HG03139 (cell line): Measurements from ENCODE around the gene GNL3L.
"Not testable (repeated sequence)": the region's sequence is repeated elsewhere in the genome, so short reads cannot be mapped to it uniquely, and the experiment has no call there.

ENCODE experiments used
- ATAC-seq: cut with Tn5 transposase; IDR thresholded peaks from one replicate; pipeline ENCODE4 v1.9.1; 2021; ENCODE audit not compliant: unreplicated experiment

GNL3L gene

DNA sequence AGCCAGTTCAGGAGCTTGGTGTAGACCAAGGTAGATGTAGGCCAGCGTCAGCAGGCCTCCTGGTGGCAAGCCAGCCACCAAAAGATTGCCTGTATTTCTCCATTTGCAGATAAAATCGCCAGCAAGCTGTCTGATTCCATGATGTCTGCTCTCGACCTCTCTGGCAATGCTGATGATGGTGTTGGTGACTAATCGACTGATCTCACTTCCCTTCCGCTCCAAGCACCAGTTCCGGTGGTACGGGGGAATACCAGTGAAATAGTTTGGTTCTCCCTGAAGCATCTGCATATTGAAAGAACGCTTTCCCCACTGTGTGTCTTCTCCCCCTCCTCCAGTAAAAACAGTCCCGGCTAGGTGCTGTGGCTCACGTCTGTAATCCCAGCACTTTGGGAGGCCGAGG is 30.4 kb downstream of the GNL3L start:
- no peak for ATAC-seq

- ATAC-seq = no peak
These were observed 31.6 kb downstream of the GNL3L start for GRCh38 chrX:54561622-54562021.

GRCh38 chrX:54564936-54565335 is 34.9 kb downstream of the GNL3L start:
- no peak for ATAC-seq

- ATAC-seq = no peak
These were observed 40.3 kb downstream of the GNL3L start for GRCh38 chrX:54570332-54570731.

DNA sequence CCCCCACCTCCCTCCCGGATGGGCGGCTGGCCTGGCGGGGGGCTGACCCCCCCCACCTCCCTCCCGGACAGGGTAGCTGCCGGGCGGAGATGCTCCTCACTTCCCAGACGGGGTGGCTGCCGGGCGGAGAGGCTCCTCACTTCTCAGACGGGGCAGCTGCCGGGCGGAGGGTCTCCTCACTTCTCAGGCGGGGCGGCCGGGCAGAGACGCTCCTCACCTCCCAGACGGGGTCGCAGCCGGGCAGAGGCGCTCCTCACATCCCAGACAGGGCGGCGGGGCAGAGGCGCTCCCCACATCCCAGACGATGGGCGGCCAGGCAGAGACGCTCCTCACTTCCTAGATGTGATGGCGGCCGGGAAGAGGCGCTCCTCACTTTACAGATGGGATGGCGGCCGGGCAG is 42.6 kb downstream of the GNL3L start:
- ATAC-seq = not testable (repeated sequence)

DNA sequence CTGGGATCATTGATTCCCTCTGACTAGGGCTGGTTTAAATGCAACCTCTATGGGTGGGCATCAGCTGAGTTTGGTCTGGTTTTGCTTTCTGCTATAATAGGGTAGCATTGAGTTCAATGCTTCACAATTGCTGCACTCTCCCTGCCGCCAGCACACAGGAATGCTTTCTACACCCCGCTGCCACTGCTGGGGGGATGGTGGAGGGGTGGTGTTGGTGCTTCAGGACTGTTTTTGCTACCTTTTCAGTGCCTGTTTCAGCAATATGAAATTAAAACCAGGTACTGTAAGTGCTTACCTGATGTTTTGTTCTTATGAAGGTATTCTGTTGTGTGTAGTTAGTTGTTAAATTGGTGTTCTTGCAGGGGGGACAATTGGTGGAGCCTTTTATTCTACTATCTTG is 67.7 kb downstream of the GNL3L start:
- ATAC-seq = no peak

- no peak for ATAC-seq
These were observed 72.5 kb downstream of the GNL3L start for GRCh38 chrX:54602563-54602962.
